Measurements from ENCODE around the gene RFFL.

The RFFL gene

GRCh38 chr17:34961093-34961911 is 102.2 kb downstream of the RFFL start, which contains the start of the genes CCT6B and ZNF830:
CCT6B (minus strand) TSS chr17:34961460; CDS start chr17:34961393, 67 bp downstream.
ZNF830 (plus strand) TSS chr17:34961540; CDS start chr17:34961567, 27 bp downstream.
- peak; percentile 89 for DNase-seq

GRCh38 chr17:34958438-34958837 is 105.1 kb downstream of the RFFL start:
- DNase-seq: no peak
